GM19324 (cell line): ENCODE results near the gene APOB.

ENCODE experiments used
- ATAC-seq: cut with Tn5 transposase; IDR thresholded peaks from one replicate; pipeline ENCODE4 v1.9.1; 2021; ENCODE audit warnings: mild to moderate bottlenecking, moderate library complexity; ENCODE audit not compliant: unreplicated experiment, low FRiP score

Gene APOB

DNA sequence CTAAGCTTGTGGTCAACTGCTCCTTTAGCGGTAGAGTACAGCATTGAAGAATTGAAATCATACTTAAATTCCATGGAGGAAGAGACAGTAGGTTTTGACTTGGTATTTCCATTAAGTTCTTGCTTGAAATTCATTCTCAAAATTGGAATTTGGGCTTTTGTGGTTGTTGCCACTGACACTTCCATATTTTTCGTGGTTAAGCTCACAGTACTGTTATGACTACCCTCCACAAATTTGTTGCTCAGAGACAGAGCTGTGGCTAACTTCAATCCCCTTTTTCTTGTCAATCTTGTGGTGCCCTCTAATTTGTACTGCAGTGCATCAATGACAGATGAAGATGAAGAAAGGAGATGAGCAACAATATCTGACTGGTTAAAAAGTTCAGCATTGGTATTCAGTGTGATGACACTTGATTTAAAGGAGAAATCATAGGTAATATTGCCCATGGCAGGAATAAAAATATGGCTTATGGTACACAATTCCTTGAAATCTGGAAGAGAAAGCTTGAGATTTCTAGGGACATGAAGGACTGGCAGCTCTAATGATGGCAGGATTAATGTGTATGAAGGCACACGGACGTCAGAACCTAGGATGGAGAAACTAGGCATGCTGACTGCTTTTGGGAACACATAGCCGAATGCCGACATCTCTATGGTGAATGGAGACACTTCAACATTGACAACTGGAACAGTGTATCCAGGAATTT, 37.3 kb downstream of the APOB start:
- ATAC-seq = no peak

- ATAC-seq = no peak
These were observed 38.0 kb downstream of the APOB start for GRCh38 chr2:21005700-21006422.

GRCh38 chr2:21005111-21005699, 38.7 kb downstream of the APOB start:
- no peak for ATAC-seq

GRCh38 chr2:21004181-21004572, 39.7 kb downstream of the APOB start:
- no peak for ATAC-seq

GRCh38 chr2:21003572-21004180, 40.2 kb downstream of the APOB start:
- no peak for ATAC-seq

DNA sequence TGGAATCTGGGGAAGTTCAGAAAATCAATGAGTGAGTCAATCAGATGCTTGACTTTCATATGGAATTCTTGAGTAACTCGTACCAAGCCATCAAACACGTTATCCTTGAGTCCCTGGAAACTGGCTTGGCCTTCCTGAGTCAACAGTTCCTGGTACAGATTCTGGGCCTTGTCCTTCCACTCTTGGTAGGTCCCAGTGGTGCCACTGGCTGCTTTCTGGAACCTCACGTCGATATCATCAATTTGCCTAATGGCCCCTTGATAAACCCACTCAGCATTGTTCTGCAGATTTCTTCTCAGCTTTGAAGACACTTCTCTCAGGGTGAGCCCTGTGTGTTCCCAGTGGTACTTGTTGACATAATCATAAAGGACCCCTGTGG, 41.1 kb downstream of the APOB start:
- ATAC-seq = no peak

GRCh38 chr2:21001988-21002813, 41.7 kb downstream of the APOB start:
- ATAC-seq = no peak

DNA sequence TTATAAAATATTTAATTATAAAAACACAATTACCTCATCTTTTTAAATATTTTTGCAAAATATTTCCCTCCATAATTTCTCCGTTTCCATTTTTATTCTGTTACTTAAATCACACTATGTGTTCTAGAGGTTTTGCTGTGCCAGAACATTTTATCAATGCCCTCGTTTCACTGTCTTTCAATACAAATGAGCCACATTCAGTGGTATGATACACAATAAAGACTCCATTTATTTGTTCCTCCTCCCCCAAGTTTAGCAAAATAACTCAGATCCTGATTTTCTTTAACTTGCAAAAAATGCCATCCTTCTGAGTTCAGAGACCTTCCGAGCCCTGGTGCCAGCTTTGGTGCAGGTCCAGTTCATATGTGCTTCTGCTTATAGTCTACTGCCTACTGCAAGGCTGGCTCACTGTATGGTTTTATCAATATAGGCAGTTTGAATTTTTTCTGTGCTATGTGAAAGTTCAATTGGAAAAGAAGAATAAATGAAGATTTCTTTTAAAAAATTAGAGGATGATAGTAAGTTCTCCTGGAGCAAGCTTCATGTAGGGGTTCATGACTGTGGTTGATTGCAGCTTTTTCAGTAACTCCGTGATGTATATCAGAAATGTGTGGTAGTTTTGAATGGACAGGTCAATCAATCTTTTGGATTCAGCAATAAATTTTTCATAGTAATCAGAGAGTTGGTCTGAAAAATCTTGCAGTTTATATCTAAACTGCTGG, 42.5 kb downstream of the APOB start:
- no peak for ATAC-seq

GRCh38 chr2:20999906-21000645, 43.8 kb downstream of the APOB start:
- ATAC-seq = no peak

GRCh38 chr2:20998972-20999905, 44.6 kb downstream of the APOB start:
- no peak for ATAC-seq

DNA sequence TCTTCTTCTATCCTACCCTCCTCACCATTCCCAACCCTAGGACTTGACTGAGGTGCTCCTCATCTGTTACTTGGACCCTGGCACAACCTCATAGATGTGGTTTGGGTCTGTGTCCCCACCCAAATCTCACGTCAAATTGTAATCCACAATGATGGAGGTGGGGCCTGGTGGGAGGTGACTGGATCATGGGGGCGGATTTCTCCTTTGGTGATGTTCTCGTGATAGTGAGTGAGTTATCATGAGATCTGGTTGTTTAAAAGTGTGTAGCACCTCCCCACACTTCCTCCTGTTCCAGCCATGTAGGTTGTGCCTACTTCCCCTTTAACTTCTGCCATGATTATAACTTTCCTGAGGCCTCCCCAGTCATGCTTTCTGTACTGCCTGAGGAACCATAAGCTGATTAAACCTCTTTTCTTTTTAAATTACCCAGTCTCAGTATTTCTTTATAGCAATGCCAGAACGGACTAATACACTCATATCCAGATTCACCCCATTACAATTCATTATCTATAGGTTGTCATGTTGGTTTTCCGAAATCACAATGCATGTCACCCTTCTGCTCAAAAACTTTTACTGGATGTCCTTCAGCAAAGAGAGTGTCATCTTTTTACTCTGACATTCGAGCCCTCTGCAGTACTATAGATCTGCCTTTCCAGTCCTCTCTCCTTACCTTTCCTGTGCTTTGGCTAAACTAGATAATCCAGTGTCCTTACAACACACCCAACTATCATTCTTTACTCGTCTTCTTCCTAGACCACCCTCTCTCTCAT, 45.7 kb downstream of the APOB start:
- ATAC-seq = no peak

- ATAC-seq = no peak
These were observed 49.7 kb downstream of the APOB start for GRCh38 chr2:20994130-20994529.

DNA sequence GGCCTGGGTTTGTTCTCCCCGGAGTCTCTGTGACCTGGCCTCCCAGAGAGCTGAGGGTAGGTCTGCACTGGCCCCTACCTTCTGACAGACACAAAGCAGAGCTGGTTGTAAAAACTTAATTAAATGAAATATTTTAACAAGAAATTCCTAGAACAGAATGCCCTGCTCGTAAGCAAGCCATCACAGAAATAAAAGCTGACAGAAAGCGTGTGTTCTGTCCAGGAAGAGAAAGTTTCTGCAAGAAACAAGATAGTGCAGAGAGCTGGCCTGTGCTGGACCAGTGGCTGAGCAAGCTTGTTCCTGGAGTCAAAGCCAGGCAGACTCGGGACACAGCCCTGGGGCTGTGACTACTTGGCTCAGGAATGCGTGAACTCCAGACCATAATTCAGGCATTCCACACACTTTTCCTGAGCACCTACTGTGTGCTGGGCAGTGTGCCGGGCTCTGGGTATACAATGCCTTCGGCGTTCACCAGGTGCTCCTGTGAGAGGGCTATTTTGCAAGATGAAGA, 51.6 kb downstream of the APOB start:
- no peak for ATAC-seq

- no peak for ATAC-seq
These were observed 53.1 kb downstream of the APOB start for GRCh38 chr2:20990442-20991430.

- ATAC-seq = no peak
These were observed 54.5 kb downstream of the APOB start for GRCh38 chr2:20989404-20989803.

GRCh38 chr2:20988905-20989304, 55.0 kb downstream of the APOB start:
- no peak for ATAC-seq
